ENCODE measurements around the gene DLG2.

DNA sequence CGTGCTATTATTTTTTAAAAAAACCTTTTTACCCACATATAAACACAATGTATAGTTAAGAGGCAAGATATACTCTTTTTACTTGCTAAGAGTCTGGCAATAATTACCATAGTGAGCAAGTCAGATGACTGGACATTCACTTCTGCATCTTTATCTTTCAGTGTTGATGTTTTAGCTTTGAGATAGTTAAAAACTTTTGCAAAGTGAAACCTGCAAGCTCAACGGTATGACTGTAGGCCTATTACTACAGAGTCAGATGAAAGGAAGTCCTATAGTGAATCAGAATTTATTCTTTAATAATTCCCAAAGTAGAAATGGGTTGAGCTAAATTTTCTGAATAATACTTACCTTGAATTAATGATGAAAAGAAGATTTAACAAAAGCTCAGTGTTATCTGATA, 2104.2 kb downstream of the DLG2 start:
- TF ChIP-seq, protein P1, sequence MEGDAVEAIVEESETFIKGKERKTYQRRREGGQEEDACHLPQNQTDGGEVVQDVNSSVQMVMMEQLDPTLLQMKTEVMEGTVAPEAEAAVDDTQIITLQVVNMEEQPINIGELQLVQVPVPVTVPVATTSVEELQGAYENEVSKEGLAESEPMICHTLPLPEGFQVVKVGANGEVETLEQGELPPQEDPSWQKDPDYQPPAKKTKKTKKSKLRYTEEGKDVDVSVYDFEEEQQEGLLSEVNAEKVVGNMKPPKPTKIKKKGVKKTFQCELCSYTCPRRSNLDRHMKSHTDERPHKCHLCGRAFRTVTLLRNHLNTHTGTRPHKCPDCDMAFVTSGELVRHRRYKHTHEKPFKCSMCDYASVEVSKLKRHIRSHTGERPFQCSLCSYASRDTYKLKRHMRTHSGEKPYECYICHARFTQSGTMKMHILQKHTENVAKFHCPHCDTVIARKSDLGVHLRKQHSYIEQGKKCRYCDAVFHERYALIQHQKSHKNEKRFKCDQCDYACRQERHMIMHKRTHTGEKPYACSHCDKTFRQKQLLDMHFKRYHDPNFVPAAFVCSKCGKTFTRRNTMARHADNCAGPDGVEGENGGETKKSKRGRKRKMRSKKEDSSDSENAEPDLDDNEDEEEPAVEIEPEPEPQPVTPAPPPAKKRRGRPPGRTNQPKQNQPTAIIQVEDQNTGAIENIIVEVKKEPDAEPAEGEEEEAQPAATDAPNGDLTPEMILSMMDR (IDR thresholded peaks at IDR 0.05; ENCODE audit: low read depth, low read length, missing input control), result no peak
- TF ChIP-seq, protein P2, sequence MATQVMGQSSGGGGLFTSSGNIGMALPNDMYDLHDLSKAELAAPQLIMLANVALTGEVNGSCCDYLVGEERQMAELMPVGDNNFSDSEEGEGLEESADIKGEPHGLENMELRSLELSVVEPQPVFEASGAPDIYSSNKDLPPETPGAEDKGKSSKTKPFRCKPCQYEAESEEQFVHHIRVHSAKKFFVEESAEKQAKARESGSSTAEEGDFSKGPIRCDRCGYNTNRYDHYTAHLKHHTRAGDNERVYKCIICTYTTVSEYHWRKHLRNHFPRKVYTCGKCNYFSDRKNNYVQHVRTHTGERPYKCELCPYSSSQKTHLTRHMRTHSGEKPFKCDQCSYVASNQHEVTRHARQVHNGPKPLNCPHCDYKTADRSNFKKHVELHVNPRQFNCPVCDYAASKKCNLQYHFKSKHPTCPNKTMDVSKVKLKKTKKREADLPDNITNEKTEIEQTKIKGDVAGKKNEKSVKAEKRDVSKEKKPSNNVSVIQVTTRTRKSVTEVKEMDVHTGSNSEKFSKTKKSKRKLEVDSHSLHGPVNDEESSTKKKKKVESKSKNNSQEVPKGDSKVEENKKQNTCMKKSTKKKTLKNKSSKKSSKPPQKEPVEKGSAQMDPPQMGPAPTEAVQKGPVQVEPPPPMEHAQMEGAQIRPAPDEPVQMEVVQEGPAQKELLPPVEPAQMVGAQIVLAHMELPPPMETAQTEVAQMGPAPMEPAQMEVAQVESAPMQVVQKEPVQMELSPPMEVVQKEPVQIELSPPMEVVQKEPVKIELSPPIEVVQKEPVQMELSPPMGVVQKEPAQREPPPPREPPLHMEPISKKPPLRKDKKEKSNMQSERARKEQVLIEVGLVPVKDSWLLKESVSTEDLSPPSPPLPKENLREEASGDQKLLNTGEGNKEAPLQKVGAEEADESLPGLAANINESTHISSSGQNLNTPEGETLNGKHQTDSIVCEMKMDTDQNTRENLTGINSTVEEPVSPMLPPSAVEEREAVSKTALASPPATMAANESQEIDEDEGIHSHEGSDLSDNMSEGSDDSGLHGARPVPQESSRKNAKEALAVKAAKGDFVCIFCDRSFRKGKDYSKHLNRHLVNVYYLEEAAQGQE (IDR thresholded peaks at IDR 0.05), result no peak
- TF ChIP-seq YY1 (IDR thresholded peaks at IDR 0.05) (no peak), SP1 (IDR thresholded peaks at IDR 0.05) (no peak), GABPA (IDR thresholded peaks at IDR 0.05 in 1 of 2, conservative IDR thresholded peaks at IDR 0.05 in 1 of 2) (no peak), HNF4A (conservative IDR thresholded peaks at IDR 0.05) (no peak), RAD21 (IDR thresholded peaks at IDR 0.05) (no peak), TAF1 (conservative IDR thresholded peaks at IDR 0.05) (no peak), FOXA2 (IDR thresholded peaks at IDR 0.05) (no peak), JUND (IDR thresholded peaks at IDR 0.05) (no peak)
- TF ChIP-seq, protein P3, sequence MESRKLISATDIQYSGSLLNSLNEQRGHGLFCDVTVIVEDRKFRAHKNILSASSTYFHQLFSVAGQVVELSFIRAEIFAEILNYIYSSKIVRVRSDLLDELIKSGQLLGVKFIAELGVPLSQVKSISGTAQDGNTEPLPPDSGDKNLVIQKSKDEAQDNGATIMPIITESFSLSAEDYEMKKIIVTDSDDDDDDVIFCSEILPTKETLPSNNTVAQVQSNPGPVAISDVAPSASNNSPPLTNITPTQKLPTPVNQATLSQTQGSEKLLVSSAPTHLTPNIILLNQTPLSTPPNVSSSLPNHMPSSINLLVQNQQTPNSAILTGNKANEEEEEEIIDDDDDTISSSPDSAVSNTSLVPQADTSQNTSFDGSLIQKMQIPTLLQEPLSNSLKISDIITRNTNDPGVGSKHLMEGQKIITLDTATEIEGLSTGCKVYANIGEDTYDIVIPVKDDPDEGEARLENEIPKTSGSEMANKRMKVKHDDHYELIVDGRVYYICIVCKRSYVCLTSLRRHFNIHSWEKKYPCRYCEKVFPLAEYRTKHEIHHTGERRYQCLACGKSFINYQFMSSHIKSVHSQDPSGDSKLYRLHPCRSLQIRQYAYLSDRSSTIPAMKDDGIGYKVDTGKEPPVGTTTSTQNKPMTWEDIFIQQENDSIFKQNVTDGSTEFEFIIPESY (IDR thresholded peaks at IDR 0.05), result no peak
- TF ChIP-seq, protein P4, sequence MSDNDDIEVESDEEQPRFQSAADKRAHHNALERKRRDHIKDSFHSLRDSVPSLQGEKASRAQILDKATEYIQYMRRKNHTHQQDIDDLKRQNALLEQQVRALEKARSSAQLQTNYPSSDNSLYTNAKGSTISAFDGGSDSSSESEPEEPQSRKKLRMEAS (IDR thresholded peaks at IDR 0.05), result no peak
- TF ChIP-seq, protein P5, sequence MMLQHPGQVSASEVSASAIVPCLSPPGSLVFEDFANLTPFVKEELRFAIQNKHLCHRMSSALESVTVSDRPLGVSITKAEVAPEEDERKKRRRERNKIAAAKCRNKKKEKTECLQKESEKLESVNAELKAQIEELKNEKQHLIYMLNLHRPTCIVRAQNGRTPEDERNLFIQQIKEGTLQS (IDR thresholded peaks at IDR 0.05), result no peak
